Liver (tissue), 3 donors: ENCODE data around the gene WDFY3.

Experiments used
- ATF3 ChIP-seq: IDR thresholded peaks from 2 replicates; pipeline ENCODE4 v1.6.1; 2016; ENCODE audit warnings: antibody characterized with exemption
- CTCF ChIP-seq: fragments of 150-350 bp; IDR thresholded peaks from 2 replicates; pipeline ENCODE4 v1.5.1; 2017; ENCODE audit warnings: improper control_type of control experiment, low read depth, low read length; ENCODE audit not compliant: missing input control
- EGR1 ChIP-seq, 2 donors: IDR thresholded peaks; 2 replicates each; pipeline ENCODE4 v1.6.1; 2016 to 2018; ENCODE audit warnings: antibody characterized with exemption in 2 of 2, low read depth in 2 of 2
- GABPA ChIP-seq, 2 donors: IDR thresholded peaks in 1 of 2; conservative IDR thresholded peaks in 1 of 2; 2 replicates each; pipeline ENCODE4 v1.6.1; 2016; ENCODE audit warnings: antibody characterized with exemption in 2 of 2, mild to moderate bottlenecking in 1 of 2, moderate library complexity in 1 of 2
- HNF4A ChIP-seq, 2 donors: conservative IDR thresholded peaks; 2 replicates each; pipeline ENCODE4 v1.6.1; 2016; ENCODE audit warnings: antibody characterized with exemption in 2 of 2, mild to moderate bottlenecking in 2 of 2
- MAX ChIP-seq: IDR thresholded peaks from 2 replicates; pipeline ENCODE4 v1.6.1; 2016; ENCODE audit warnings: antibody characterized with exemption
- NR2F2 ChIP-seq: IDR thresholded peaks from 2 replicates; pipeline ENCODE4 v1.6.1; 2016; ENCODE audit warnings: antibody characterized with exemption
- RAD21 ChIP-seq, 2 donors: IDR thresholded peaks; 2 replicates each; pipeline ENCODE4 v1.6.1; 2016; ENCODE audit warnings: antibody characterized with exemption in 2 of 2, mild to moderate bottlenecking in 2 of 2
- REST ChIP-seq: IDR thresholded peaks from 2 replicates; pipeline ENCODE4 v1.6.1; 2016; ENCODE audit warnings: antibody characterized with exemption, mild to moderate bottlenecking
- RXRA ChIP-seq, 2 donors: IDR thresholded peaks; 2 replicates each; pipeline ENCODE4 v1.6.1; 2017 to 2018; ENCODE audit warnings: antibody characterized with exemption in 2 of 2, mild to moderate bottlenecking in 1 of 2
- SP1 ChIP-seq: IDR thresholded peaks from 2 replicates; pipeline ENCODE4 v1.6.1; 2018; ENCODE audit warnings: antibody characterized with exemption, mild to moderate bottlenecking
- TAF1 ChIP-seq: conservative IDR thresholded peaks from 2 replicates; pipeline ENCODE4 v1.6.1; 2016; ENCODE audit warnings: antibody characterized with exemption, mild to moderate bottlenecking
- YY1 ChIP-seq: IDR thresholded peaks from 2 replicates; pipeline ENCODE4 v1.6.1; 2016; ENCODE audit warnings: antibody characterized with exemption, mild to moderate bottlenecking
- ZBTB33 ChIP-seq: IDR thresholded peaks from 2 replicates; pipeline ENCODE4 v1.6.1; 2016; ENCODE audit warnings: antibody characterized with exemption
- donor health status: healthy.
- donor health status: healthy.

GRCh38 chr4:85000343-85000742 lies 33.9 kb upstream of the WDFY3 start:
- TF ChIP-seq ATF3 = no peak
- TF ChIP-seq RAD21 (IDR thresholded peaks at IDR 0.05) = no peak
- TF ChIP-seq GABPA (IDR thresholded peaks at IDR 0.05 in 1 of 2, conservative IDR thresholded peaks at IDR 0.05 in 1 of 2) = no peak
- TF ChIP-seq CTCF = no peak
- no peak for TF ChIP-seq YY1
- TF ChIP-seq NR2F2 = no peak
- no peak for TF ChIP-seq RXRA (IDR thresholded peaks at IDR 0.05)
- TF ChIP-seq HNF4A (conservative IDR thresholded peaks at IDR 0.05) = no peak
- TF ChIP-seq MAX = no peak
- TF ChIP-seq EGR1 (IDR thresholded peaks at IDR 0.05; ENCODE audit: low read depth in 2 of 2) = no peak
- no peak for TF ChIP-seq REST
- no peak for TF ChIP-seq ZBTB33
- no peak for TF ChIP-seq SP1
- no peak for TF ChIP-seq TAF1
